Hepatocyte (in vitro differentiated cells): ENCODE data around the gene HOOK1.

Experiments used
- EZH2phosphoT487 ChIP-seq: fragments of 200-600 bp; sonication (generic); IDR thresholded peaks from one replicate; pipeline ENCODE4 v1.6.1; 2018; ENCODE audit warnings: antibody characterized with exemption, mild to moderate bottlenecking, low read depth, moderate library complexity; ENCODE audit not compliant: unreplicated experiment, severe bottlenecking
- TF ChIP-seq, protein P1 (sequence below): fragments of 200-600 bp; sonication (generic); IDR thresholded peaks from 2 replicates; pipeline ENCODE4 v1.5.1; 2016; ENCODE audit warnings: antibody characterized with exemption, mild to moderate bottlenecking; ENCODE audit not compliant: poor library complexity

- TF ChIP-seq, protein P1, sequence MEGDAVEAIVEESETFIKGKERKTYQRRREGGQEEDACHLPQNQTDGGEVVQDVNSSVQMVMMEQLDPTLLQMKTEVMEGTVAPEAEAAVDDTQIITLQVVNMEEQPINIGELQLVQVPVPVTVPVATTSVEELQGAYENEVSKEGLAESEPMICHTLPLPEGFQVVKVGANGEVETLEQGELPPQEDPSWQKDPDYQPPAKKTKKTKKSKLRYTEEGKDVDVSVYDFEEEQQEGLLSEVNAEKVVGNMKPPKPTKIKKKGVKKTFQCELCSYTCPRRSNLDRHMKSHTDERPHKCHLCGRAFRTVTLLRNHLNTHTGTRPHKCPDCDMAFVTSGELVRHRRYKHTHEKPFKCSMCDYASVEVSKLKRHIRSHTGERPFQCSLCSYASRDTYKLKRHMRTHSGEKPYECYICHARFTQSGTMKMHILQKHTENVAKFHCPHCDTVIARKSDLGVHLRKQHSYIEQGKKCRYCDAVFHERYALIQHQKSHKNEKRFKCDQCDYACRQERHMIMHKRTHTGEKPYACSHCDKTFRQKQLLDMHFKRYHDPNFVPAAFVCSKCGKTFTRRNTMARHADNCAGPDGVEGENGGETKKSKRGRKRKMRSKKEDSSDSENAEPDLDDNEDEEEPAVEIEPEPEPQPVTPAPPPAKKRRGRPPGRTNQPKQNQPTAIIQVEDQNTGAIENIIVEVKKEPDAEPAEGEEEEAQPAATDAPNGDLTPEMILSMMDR, result no peak
- no peak for TF ChIP-seq EZH2phosphoT487
Measured at GRCh38 chr1:59878370-59878769, 63.6 kb downstream of the HOOK1 start.
